Activated gamma-delta T cell (primary cell): ENCODE data around the gene C9orf85.
A peak's percentile ranks its signal among the peaks of the same experiment; 100 is the strongest.

Experiments used
- DNase-seq: peaks from one replicate; lab custom pipeline; 2025; lab: John Stamatoyannopoulos, UW

C9orf85 gene

GRCh38 chr9:71904076-71904475 lies 7.4 kb upstream of the C9orf85 start:
- no peak for DNase-seq

- DNase-seq, result no peak
Observed at GRCh38 chr9:71908825-71909224, 2.6 kb upstream of the C9orf85 start.

- DNase-seq, result peak; percentile 34
Observed at GRCh38 chr9:71909887-71910649, 1.4 kb upstream of the C9orf85 start.

- peak; percentile 59 for DNase-seq
Observed at GRCh38 chr9:71910650-71911060, 784 bp upstream of the C9orf85 start.

- DNase-seq, result no peak
Observed at GRCh38 chr9:71911908-71912335, 483 bp downstream of the C9orf85 start.

GRCh38 chr9:71915495-71915894 lies 4.1 kb downstream of the C9orf85 start:
- DNase-seq, result no peak

GRCh38 chr9:71916834-71917534 lies 5.5 kb downstream of the C9orf85 start:
- DNase-seq, result no peak

GRCh38 chr9:71918419-71918818 lies 7.0 kb downstream of the C9orf85 start:
- DNase-seq, result no peak

- DNase-seq, result no peak
Observed at GRCh38 chr9:71920456-71921189, 9.2 kb downstream of the C9orf85 start.

- DNase-seq, result no peak
Observed at GRCh38 chr9:71921190-71921814, 9.9 kb downstream of the C9orf85 start.

GRCh38 chr9:71924576-71924975 lies 13.1 kb downstream of the C9orf85 start:
- DNase-seq, result no peak

GRCh38 chr9:71925834-71926233 lies 14.4 kb downstream of the C9orf85 start:
- DNase-seq, result no peak

- no peak for DNase-seq
Observed at GRCh38 chr9:71928376-71928775, 16.9 kb downstream of the C9orf85 start.

GRCh38 chr9:71928806-71929205 lies 17.4 kb downstream of the C9orf85 start:
- DNase-seq, result no peak

- no peak for DNase-seq
Observed at GRCh38 chr9:71929223-71929622, 17.8 kb downstream of the C9orf85 start.

GRCh38 chr9:71929791-71930440 lies 18.5 kb downstream of the C9orf85 start:
- no peak for DNase-seq

- DNase-seq, result no peak
Observed at GRCh38 chr9:71931166-71931565, 19.7 kb downstream of the C9orf85 start.

GRCh38 chr9:71936066-71936465 lies 24.6 kb downstream of the C9orf85 start:
- DNase-seq, result no peak

GRCh38 chr9:71937070-71937625 lies 25.7 kb downstream of the C9orf85 start:
- DNase-seq, result no peak

- DNase-seq, result no peak
Observed at GRCh38 chr9:71937898-71938297, 26.5 kb downstream of the C9orf85 start.

- no peak for DNase-seq
Observed at GRCh38 chr9:71941060-71941568, 29.7 kb downstream of the C9orf85 start.
